BJ (cell line): ENCODE results near the gene SPACDR. TPM values are rescaled to one million over a fixed set of nuclear protein-coding genes. Genes with fewer than 3 reads are reported as not detected.

Experiments used
- CTCF ChIA-PET: fragments of 350-600 bp; formaldehyde crosslinking; extraction: SDS; loops from one replicate; lab custom pipeline; 2021; ENCODE audit warnings: antibody characterized with exemption, inconsistent platforms; lab: Yijun Ruan, JAX
- POLR2A ChIA-PET: fragments of 300-600 bp; sonication (Branson Sonifier 250); formaldehyde crosslinking; extraction: SDS; loops from one replicate; lab custom pipeline; 2021; ENCODE audit warnings: antibody characterized with exemption; lab: Charles Lee
- DNase-seq: peaks from one replicate; pipeline ENCODE4 v3.0.0-alpha.2; 2011; ENCODE audit warnings: low read depth
- H3K27me3 ChIP-seq: 2 replicates; pipeline ENCODE4 v1.6.0; 2011; ENCODE audit warnings: low read length; ENCODE audit not compliant: control insufficient read depth, insufficient read depth
- H3K36me3 ChIP-seq: 2 replicates; pipeline ENCODE4 v1.5.1; 2011; ENCODE audit warnings: low read length; ENCODE audit not compliant: control insufficient read depth, insufficient read depth
- H3K4me3 ChIP-seq: 2 replicates; pipeline ENCODE4 v1.5.1; 2011; ENCODE audit warnings: low read depth, mild to moderate bottlenecking, control low read depth, low read length
- CTCF ChIP-seq: IDR thresholded peaks from 2 replicates; pipeline ENCODE4 v1.5.1; 2011; ENCODE audit warnings: low read depth, mild to moderate bottlenecking, control low read depth, inconsistent platforms, low read length, moderate library complexity; ENCODE audit not compliant: insufficient read depth
- polyA plus RNA-seq: library from polyadenylated mRNA; depleted of rRNA; stranded (reverse); fragments of >200 nt; gene quantifications from 2 replicates; pipeline ENCODE4 v1.2.3, GENCODE V29; 2011; rRNA removed

Gene SPACDR
- polyA plus RNA-seq, 1 experiment: 0.32 TPM

GRCh38 chr7:100407285-100408180, 56.5 kb downstream of the SPACDR start:
- CTCF ChIA-PET: interaction anchor here (0.6 to 3.7 kb wide), 19 partner anchors 8 to 282 kb away, joined by 3 to 21 read pairs (median 7); partner anchors contain the start of gene ZCWPW1
- TF ChIP-seq CTCF: peak; percentile 77
- DNase-seq: peak; percentile 31
- Histone ChIP-seq H3K27me3 (peaks cover 3% of the 10 kb centered on the region; the same call in 1 of the 2 replicates), H3K4me3 (no peak overlapping the region), H3K36me3 (no peaks in the 10 kb centered on the region)
- POLR2A ChIA-PET: interaction anchor here (0.5 to 0.6 kb wide), 4 partner anchors 21 to 470 kb away, joined by 3 to 4 read pairs (median 3); partner anchors contain the start of genes MEPCE and ZCWPW1

DNA sequence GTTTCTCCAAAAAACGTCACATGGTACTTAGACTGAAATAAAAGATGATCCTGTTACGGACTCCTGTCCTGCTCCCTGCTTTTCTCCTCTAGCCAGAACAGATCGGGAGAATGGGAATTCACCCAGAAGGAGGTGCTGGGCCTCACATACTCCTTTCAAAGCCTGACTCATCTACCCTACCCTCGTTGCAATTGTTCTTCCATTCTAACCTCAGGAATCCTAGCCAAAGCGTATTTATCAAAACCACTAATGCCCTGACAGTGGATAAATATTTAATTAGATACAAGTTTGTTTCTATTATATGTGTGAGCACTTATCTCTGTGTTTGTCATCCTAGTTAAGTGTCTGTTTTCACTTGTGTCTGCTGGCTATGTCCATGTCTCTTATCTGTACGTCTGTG, 57.3 kb downstream of the SPACDR start:
- DNase-seq: no peak
- peaks cover 3% of the 10 kb centered on the region; the same call in 1 of the 2 replicates for H3K27me3 ChIP-seq
- TF ChIP-seq CTCF: no peak
- no peak overlapping the region for H3K4me3 ChIP-seq
- H3K36me3 ChIP-seq: no peaks in the 10 kb centered on the region
- CTCF ChIA-PET: interaction anchor here (0.6 to 3.7 kb wide), 15 partner anchors 9 to 281 kb away, joined by 3 to 21 read pairs (median 7); no protein-coding TSS in a partner anchor
- POLR2A ChIA-PET: no interaction called here

Other genes with a start within 250 kb of the SPACDR start
- gene PVRIG, start 244.3 kb downstream of the SPACDR start, polyA plus RNA-seq: not detected in 2 replicates
- not detected in 2 replicates for gene SPDYE3, start 156.6 kb downstream of the SPACDR start, polyA plus RNA-seq
- 10.6 and 25.4 TPM in 2 replicates for gene PILRB, start 106.1 kb downstream of the SPACDR start, polyA plus RNA-seq
- gene PILRA, start 90.8 kb downstream of the SPACDR start, polyA plus RNA-seq: 0.27 and 0.49 TPM in 2 replicates
- gene ZCWPW1, start 35.6 kb downstream of the SPACDR start, polyA plus RNA-seq: 2.2 and 2.8 TPM in 2 replicates
- gene MEPCE, start 34.4 kb downstream of the SPACDR start, polyA plus RNA-seq: 15.7 and 19.1 TPM in 2 replicates
- gene PPP1R35, start 27.8 kb downstream of the SPACDR start, polyA plus RNA-seq: 10.6 and 13.1 TPM in 2 replicates
- gene TSC22D4, start 15.0 kb upstream of the SPACDR start, polyA plus RNA-seq: 9.7 and 20.7 TPM in 2 replicates
- 0.10 and 0.15 TPM in 2 replicates for gene NYAP1, start 19.7 kb upstream of the SPACDR start, polyA plus RNA-seq
- gene AGFG2, start 74.9 kb upstream of the SPACDR start, polyA plus RNA-seq: 6.3 and 10.9 TPM in 2 replicates
- gene SAP25, start 109.6 kb upstream of the SPACDR start, polyA plus RNA-seq: 0.20 and 0.34 TPM in 2 replicates
- 9.1 and 20.0 TPM in 2 replicates for gene LRCH4, start 121.9 kb upstream of the SPACDR start, polyA plus RNA-seq
- gene FBXO24, start 122.1 kb upstream of the SPACDR start, polyA plus RNA-seq: 0.33 and 0.40 TPM in 2 replicates
- 173 and 433 TPM in 2 replicates for gene PCOLCE, start 138.1 kb upstream of the SPACDR start, polyA plus RNA-seq
- gene MOSPD3, start 148.3 kb upstream of the SPACDR start, polyA plus RNA-seq: 5.2 and 15.0 TPM in 2 replicates
- 0.49 and 0.72 TPM in 2 replicates for gene TFR2, start 177.3 kb upstream of the SPACDR start, polyA plus RNA-seq
- not detected in 2 replicates for gene ACTL6B, start 192.2 kb upstream of the SPACDR start, polyA plus RNA-seq
- gene GNB2, start 209.5 kb upstream of the SPACDR start, polyA plus RNA-seq: 87.4 and 172 TPM in 2 replicates
- 5.7 and 7.6 TPM in 2 replicates for gene GIGYF1, start 230.0 kb upstream of the SPACDR start, polyA plus RNA-seq
- 24.5 and 35.2 TPM in 2 replicates for gene POP7, start 241.9 kb upstream of the SPACDR start, polyA plus RNA-seq